WI38 (cell line): ENCODE measurements around the gene CDK5RAP3.

Experiments used
- H3K4me3 ChIP-seq: 2 replicates; pipeline ENCODE4 v1.5.1; 2011; ENCODE audit warnings: low read depth, mild to moderate bottlenecking, control low read depth, low read length
- TF ChIP-seq, protein P1 (sequence below): IDR thresholded peaks from 2 replicates; pipeline ENCODE4 v1.5.1; 2012; ENCODE audit warnings: low read depth, mild to moderate bottlenecking, control low read depth, low read length

The CDK5RAP3 gene

GRCh38 chr17:47942568-47942967, 28.3 kb upstream of the CDK5RAP3 start:
- TF ChIP-seq, protein P1, sequence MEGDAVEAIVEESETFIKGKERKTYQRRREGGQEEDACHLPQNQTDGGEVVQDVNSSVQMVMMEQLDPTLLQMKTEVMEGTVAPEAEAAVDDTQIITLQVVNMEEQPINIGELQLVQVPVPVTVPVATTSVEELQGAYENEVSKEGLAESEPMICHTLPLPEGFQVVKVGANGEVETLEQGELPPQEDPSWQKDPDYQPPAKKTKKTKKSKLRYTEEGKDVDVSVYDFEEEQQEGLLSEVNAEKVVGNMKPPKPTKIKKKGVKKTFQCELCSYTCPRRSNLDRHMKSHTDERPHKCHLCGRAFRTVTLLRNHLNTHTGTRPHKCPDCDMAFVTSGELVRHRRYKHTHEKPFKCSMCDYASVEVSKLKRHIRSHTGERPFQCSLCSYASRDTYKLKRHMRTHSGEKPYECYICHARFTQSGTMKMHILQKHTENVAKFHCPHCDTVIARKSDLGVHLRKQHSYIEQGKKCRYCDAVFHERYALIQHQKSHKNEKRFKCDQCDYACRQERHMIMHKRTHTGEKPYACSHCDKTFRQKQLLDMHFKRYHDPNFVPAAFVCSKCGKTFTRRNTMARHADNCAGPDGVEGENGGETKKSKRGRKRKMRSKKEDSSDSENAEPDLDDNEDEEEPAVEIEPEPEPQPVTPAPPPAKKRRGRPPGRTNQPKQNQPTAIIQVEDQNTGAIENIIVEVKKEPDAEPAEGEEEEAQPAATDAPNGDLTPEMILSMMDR: no peak

DNA sequence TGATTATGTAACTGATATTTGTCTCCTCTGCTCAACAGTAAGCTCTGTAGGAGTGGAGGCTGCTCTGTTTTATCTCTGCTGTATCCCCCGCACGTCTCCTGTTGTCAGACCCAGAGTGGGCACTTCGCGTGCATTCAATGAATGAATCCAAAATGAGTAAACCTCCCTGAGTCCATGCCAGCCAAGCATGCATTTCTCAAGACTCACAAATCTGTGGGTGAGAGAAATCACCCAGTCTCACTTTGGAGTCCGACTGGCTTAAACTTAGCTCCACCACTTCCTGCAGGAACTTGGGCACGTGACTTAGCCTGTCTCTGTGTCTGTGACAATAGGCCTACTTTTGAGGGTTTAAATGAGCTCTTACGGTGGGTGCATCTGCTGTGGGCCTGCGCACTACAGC, 25.8 kb upstream of the CDK5RAP3 start:
- TF ChIP-seq, protein P1: no peak
- no peak overlapping the region for H3K4me3 ChIP-seq

More at GRCh38 chr17:47942568-47942967, 28.3 kb upstream of the CDK5RAP3 start:
- H3K4me3 ChIP-seq: peak overlapping the region; percentile 65

GRCh38 chr17:47945529-47946508, 25.1 kb upstream of the CDK5RAP3 start:
- TF ChIP-seq, protein P1: no peak
- no peak overlapping the region for H3K4me3 ChIP-seq

- TF ChIP-seq, protein P1: no peak
- no peak overlapping the region for H3K4me3 ChIP-seq
Observed at GRCh38 chr17:47946516-47946915, 24.4 kb upstream of the CDK5RAP3 start.

GRCh38 chr17:47946929-47947397, 23.9 kb upstream of the CDK5RAP3 start:
- TF ChIP-seq, protein P1: peak; percentile 83
- H3K4me3 ChIP-seq: no peak overlapping the region

DNA sequence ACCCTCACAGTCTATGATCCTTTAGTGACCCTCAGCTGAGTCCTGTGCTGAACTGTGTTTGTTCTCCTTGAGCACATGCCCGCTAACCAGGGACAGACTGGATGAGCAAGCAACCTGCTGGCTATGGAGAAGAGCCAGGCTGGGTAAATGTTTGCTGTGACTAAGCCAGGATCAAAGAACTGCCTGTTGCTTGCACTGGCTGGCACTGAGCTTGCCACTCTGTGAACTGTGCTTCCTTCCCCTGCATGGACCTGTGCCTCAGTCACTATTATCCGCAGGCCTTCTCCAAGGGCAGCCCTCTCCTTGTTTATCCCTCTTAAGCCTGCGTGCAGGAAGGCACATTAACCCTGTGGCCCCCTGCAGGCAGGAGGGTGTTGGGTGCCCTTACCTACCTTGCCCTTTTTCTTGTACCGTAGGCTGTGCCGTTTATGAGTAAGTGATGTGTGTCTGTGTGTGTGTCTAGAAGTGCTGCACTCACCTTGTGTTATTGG, 22.2 kb upstream of the CDK5RAP3 start:
- TF ChIP-seq, protein P1: no peak
- no peak overlapping the region for H3K4me3 ChIP-seq
